Neural cell (in vitro differentiated cells): ENCODE data around the gene MPZL1. TPM values are rescaled to one million over a fixed set of nuclear protein-coding genes. Genes with fewer than 3 reads are reported as not detected.

Source experiments
- H2AFZ ChIP-seq: fragments of 200-600, 300-800 bp; sonication (generic), shearing (Covaris generic); 2 replicates; pipeline ENCODE4 v1.6.0; 2014; ENCODE audit warnings: low read depth, mild to moderate bottlenecking, antibody characterized with exemption, low read length, moderate library complexity
- H3F3A ChIP-seq: fragments of 200-600 bp; shearing (Covaris generic); 2 replicates; pipeline ENCODE4 v1.6.1; 2016; ENCODE audit warnings: mild to moderate bottlenecking, moderate library complexity, mixed read lengths, antibody characterized with exemption, low read length; ENCODE audit not compliant: insufficient read depth, poor library complexity, severe bottlenecking
- H3K27ac ChIP-seq: fragments of 200-600, 300-800 bp; sonication (generic), shearing (Covaris generic); 2 replicates; pipeline ENCODE4 v1.5.1; 2014; ENCODE audit warnings: mild to moderate bottlenecking, low read length, moderate library complexity
- H3K27me3 ChIP-seq: fragments of 300-800, 200-600 bp; sonication (generic), shearing (Covaris generic); 2 replicates; pipeline ENCODE4 v1.6.0; 2014; ENCODE audit warnings: mild to moderate bottlenecking, low read depth, low read length, moderate library complexity; ENCODE audit not compliant: insufficient read depth
- H3K36me3 ChIP-seq: fragments of 300-800, 200-600 bp; sonication (generic), shearing (Covaris generic); 2 replicates; pipeline ENCODE4 v1.5.1; 2014; ENCODE audit warnings: mild to moderate bottlenecking, antibody characterized with exemption, low read length, moderate library complexity; ENCODE audit not compliant: insufficient read depth
- H3K4me2 ChIP-seq: fragments of 300-800, 200-600 bp; sonication (generic), shearing (Covaris generic); 2 replicates; pipeline ENCODE4 v1.6.0; 2014; ENCODE audit warnings: mild to moderate bottlenecking, low read length
- H3K4me3 ChIP-seq: fragments of 300-800, 200-600 bp; sonication (generic), shearing (Covaris generic); 2 replicates; pipeline ENCODE4 v1.5.1; 2014; ENCODE audit warnings: mild to moderate bottlenecking, low read length, moderate library complexity
- H3K79me2 ChIP-seq: fragments of 200-600 bp; shearing (Covaris generic); replicated peaks from 2 replicates; pipeline ENCODE4 v1.6.0; 2014; ENCODE audit warnings: mild to moderate bottlenecking, low read length, moderate library complexity; ENCODE audit not compliant: insufficient read depth
- H3K9ac ChIP-seq: fragments of 300-800, 200-600 bp; sonication (generic), shearing (Covaris generic); 2 replicates; pipeline ENCODE4 v1.6.1; 2016; ENCODE audit warnings: mild to moderate bottlenecking, low read length, mixed read lengths
- H3K9me2 ChIP-seq: fragments of 200-600 bp; shearing (Covaris generic); 2 replicates; pipeline ENCODE4 v1.6.1; 2016; ENCODE audit warnings: mild to moderate bottlenecking, low read length, mixed read lengths; ENCODE audit not compliant: insufficient read depth
- H3K9me3 ChIP-seq: fragments of 200-600, 300-800 bp; sonication (generic), shearing (Covaris generic); 2 replicates; pipeline ENCODE4 v1.6.1; 2016; ENCODE audit warnings: mild to moderate bottlenecking, mixed run types, low read length, moderate library complexity, mixed read lengths
- H4K20me1 ChIP-seq: fragments of 200-600 bp; shearing (Covaris generic); 2 replicates; pipeline ENCODE4 v1.6.1; 2016; ENCODE audit warnings: mild to moderate bottlenecking, mixed run types; ENCODE audit not compliant: insufficient read depth
- EP300 ChIP-seq: fragments of 450-650 bp; conservative IDR thresholded peaks from 2 replicates; pipeline ENCODE4 v1.6.1; 2014; ENCODE audit warnings: antibody characterized with exemption, mild to moderate bottlenecking, moderate library complexity; ENCODE audit not compliant: poor library complexity, severe bottlenecking
- EZH2 ChIP-seq: fragments of 200-600, 300-800 bp; shearing (Covaris generic), sonication (generic); IDR thresholded peaks from 2 replicates; pipeline ENCODE4 v1.6.1; 2014; ENCODE audit warnings: antibody characterized with exemption, low read length, borderline replicate concordance, mild to moderate bottlenecking; ENCODE audit not compliant: insufficient read depth, poor library complexity, severe bottlenecking
- MXI1 ChIP-seq: fragments of 450-650 bp; conservative IDR thresholded peaks from 2 replicates; pipeline ENCODE4 v1.6.1; 2014; ENCODE audit warnings: antibody characterized with exemption, mild to moderate bottlenecking; ENCODE audit not compliant: poor library complexity, severe bottlenecking
- POLR2AphosphoS5 ChIP-seq: IDR thresholded peaks from 2 replicates; pipeline ENCODE4 v1.6.1; 2012
- RAD21 ChIP-seq: fragments of 450-650 bp; conservative IDR thresholded peaks from 2 replicates; pipeline ENCODE4 v1.6.1; 2014; ENCODE audit warnings: antibody characterized with exemption, mild to moderate bottlenecking, moderate library complexity
- SMC3 ChIP-seq: fragments of 450-650 bp; conservative IDR thresholded peaks from 2 replicates; pipeline ENCODE4 v1.6.1; 2014; ENCODE audit warnings: antibody characterized with exemption, mild to moderate bottlenecking, moderate library complexity; ENCODE audit not compliant: poor library complexity
- TAF1 ChIP-seq: IDR thresholded peaks from 2 replicates; pipeline ENCODE4 v1.6.1; 2012; ENCODE audit warnings: low read depth
- polyA plus RNA-seq: library from polyadenylated mRNA; depleted of rRNA; stranded (reverse); fragments of >200 nt; gene quantifications from 2 replicates; pipeline ENCODE4 v1.2.3, GENCODE V29; 2014
- TF ChIP-seq, protein P1 (sequence below): IDR thresholded peaks from 2 replicates; pipeline ENCODE4 v1.6.1; 2012; ENCODE audit warnings: borderline replicate concordance
- TF ChIP-seq, protein P2 (sequence below): fragments of 450-650 bp; IDR thresholded peaks from 2 replicates; pipeline ENCODE4 v1.5.1; 2014; ENCODE audit warnings: antibody characterized with exemption, mild to moderate bottlenecking, moderate library complexity; ENCODE audit not compliant: poor library complexity, severe bottlenecking

Gene MPZL1
- polyA plus RNA-seq, 1 donor from 2014 or later = 167 TPM

DNA sequence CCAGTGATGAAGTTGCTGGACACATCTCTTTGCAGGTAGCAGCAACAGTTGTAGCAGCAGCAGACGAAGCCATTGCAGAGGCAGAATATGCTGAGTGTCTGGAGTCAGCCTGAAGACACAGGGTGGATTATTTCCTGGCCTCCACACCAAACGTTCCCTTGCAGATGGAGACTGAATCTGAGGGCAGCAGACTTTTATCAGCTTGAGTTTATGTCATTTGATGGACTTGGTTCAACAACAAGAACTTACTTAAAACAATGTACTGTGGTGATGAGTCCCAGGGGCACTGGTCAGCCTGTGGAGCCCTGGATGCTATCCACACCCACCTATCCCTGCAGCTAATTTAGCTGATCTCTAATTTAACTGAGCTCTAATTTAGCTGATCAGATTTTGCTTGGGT, 17.1 kb upstream of the MPZL1 start:
- no peak overlapping the region for H2AFZ ChIP-seq
- no peaks in the 10 kb centered on the region for H4K20me1 ChIP-seq
- no peak overlapping the region for H3K4me2 ChIP-seq
- no peaks in the 10 kb centered on the region for H3K36me3 ChIP-seq
- TF ChIP-seq EP300 = no peak
- TF ChIP-seq RAD21 = no peak
- no peak overlapping the region for H3K4me3 ChIP-seq
- no peaks in the 10 kb centered on the region for H3K79me2 ChIP-seq
- H3K27ac ChIP-seq = no peak overlapping the region
- H3F3A ChIP-seq = no peaks in the 10 kb centered on the region
- no peak overlapping the region for H3K9ac ChIP-seq
- H3K9me3 ChIP-seq = no peaks in the 10 kb centered on the region
- H3K9me2 ChIP-seq = no peaks in the 10 kb centered on the region
- no peaks in the 10 kb centered on the region for H3K27me3 ChIP-seq

DNA sequence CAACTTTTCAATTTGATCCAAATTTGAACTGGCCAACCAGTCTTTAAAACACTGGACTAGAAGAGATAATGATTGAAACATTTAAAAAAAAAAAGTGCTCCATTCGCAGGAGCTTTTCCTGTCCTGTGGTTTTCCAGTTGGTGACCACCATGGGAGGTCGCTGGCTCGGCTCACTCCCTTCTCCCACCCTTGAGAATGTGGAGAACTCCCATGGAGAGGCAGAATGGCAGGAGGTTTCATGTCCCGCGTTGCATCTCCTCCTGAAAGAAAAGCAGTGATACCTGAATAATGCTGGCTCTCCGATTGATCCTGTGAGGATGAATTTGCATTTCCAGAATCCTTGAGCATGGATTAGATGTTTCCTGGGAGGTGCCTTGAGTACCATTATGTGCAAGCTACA, 16.5 kb upstream of the MPZL1 start:
- Histone ChIP-seq H3K27me3 (no peaks in the 10 kb centered on the region), H3K4me2 (no peak overlapping the region), H3K36me3 (no peaks in the 10 kb centered on the region), H3K79me2 (no peaks in the 10 kb centered on the region), H3K9ac (no peak overlapping the region), H3K9me3 (no peaks in the 10 kb centered on the region), H3K4me3 (no peak overlapping the region), H3K9me2 (no peaks in the 10 kb centered on the region), H4K20me1 (no peaks in the 10 kb centered on the region), H3F3A (no peaks in the 10 kb centered on the region), H3K27ac (no peak overlapping the region), H2AFZ (no peak overlapping the region)
- TF ChIP-seq, protein P1, sequence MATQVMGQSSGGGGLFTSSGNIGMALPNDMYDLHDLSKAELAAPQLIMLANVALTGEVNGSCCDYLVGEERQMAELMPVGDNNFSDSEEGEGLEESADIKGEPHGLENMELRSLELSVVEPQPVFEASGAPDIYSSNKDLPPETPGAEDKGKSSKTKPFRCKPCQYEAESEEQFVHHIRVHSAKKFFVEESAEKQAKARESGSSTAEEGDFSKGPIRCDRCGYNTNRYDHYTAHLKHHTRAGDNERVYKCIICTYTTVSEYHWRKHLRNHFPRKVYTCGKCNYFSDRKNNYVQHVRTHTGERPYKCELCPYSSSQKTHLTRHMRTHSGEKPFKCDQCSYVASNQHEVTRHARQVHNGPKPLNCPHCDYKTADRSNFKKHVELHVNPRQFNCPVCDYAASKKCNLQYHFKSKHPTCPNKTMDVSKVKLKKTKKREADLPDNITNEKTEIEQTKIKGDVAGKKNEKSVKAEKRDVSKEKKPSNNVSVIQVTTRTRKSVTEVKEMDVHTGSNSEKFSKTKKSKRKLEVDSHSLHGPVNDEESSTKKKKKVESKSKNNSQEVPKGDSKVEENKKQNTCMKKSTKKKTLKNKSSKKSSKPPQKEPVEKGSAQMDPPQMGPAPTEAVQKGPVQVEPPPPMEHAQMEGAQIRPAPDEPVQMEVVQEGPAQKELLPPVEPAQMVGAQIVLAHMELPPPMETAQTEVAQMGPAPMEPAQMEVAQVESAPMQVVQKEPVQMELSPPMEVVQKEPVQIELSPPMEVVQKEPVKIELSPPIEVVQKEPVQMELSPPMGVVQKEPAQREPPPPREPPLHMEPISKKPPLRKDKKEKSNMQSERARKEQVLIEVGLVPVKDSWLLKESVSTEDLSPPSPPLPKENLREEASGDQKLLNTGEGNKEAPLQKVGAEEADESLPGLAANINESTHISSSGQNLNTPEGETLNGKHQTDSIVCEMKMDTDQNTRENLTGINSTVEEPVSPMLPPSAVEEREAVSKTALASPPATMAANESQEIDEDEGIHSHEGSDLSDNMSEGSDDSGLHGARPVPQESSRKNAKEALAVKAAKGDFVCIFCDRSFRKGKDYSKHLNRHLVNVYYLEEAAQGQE = no peak
- no peak for TF ChIP-seq EZH2
- no peak for TF ChIP-seq SMC3
- TF ChIP-seq, protein P2, sequence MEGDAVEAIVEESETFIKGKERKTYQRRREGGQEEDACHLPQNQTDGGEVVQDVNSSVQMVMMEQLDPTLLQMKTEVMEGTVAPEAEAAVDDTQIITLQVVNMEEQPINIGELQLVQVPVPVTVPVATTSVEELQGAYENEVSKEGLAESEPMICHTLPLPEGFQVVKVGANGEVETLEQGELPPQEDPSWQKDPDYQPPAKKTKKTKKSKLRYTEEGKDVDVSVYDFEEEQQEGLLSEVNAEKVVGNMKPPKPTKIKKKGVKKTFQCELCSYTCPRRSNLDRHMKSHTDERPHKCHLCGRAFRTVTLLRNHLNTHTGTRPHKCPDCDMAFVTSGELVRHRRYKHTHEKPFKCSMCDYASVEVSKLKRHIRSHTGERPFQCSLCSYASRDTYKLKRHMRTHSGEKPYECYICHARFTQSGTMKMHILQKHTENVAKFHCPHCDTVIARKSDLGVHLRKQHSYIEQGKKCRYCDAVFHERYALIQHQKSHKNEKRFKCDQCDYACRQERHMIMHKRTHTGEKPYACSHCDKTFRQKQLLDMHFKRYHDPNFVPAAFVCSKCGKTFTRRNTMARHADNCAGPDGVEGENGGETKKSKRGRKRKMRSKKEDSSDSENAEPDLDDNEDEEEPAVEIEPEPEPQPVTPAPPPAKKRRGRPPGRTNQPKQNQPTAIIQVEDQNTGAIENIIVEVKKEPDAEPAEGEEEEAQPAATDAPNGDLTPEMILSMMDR = no peak
- TF ChIP-seq RAD21 = no peak
- no peak for TF ChIP-seq MXI1
- no peak for TF ChIP-seq EP300
- TF ChIP-seq POLR2AphosphoS5 = no peak
- no peak for TF ChIP-seq TAF1

DNA sequence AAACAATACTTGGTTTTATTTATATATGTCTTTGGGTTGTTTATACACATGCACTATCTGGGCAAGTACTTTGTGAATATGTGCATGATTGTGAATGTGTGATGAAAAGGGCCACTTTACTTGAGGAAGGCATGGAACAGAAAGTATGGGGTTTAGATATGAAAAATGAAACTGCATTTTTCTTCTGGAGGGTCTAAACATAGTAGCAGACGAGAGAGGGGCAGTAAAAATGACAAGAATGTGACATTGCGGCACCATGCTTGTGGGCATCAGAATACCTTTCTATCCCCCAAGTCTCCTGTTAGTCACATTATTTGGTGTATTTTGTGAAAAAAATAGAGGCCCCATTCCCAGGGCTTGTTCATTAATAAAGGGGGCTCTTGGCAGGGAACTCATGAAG, 15.4 kb upstream of the MPZL1 start:
- no peak overlapping the region for H2AFZ ChIP-seq
- H3K36me3 ChIP-seq = no peaks in the 10 kb centered on the region
- no peak for TF ChIP-seq EZH2
- no peak for TF ChIP-seq RAD21
- TF ChIP-seq, protein P2 = no peak
- TF ChIP-seq TAF1 = no peak
- TF ChIP-seq, protein P1 = no peak
- TF ChIP-seq SMC3 = no peak
- no peak for TF ChIP-seq POLR2AphosphoS5
- TF ChIP-seq MXI1 = no peak
- no peak for TF ChIP-seq EP300
- H4K20me1 ChIP-seq = no peaks in the 10 kb centered on the region
- no peak overlapping the region for H3K27ac ChIP-seq
- H3F3A ChIP-seq = no peaks in the 10 kb centered on the region
- no peak overlapping the region for H3K9ac ChIP-seq
- H3K9me2 ChIP-seq = no peaks in the 10 kb centered on the region
- H3K79me2 ChIP-seq = no peaks in the 10 kb centered on the region
- H3K4me3 ChIP-seq = no peak overlapping the region
- H3K9me3 ChIP-seq = no peaks in the 10 kb centered on the region
- no peak overlapping the region for H3K4me2 ChIP-seq
- no peaks in the 10 kb centered on the region for H3K27me3 ChIP-seq
